ENCODE data around the gene LGR4. TPM values are rescaled to one million over a fixed set of nuclear protein-coding genes. Genes with fewer than 3 reads are reported as not detected.
A peak's percentile ranks its signal among the peaks of the same experiment; 100 is the strongest.
"Not testable (repeated sequence)": the region's sequence is repeated elsewhere in the genome, so short reads cannot be mapped to it uniquely, and the experiment has no call there.

LGR4 gene
- total RNA-seq, 1 donor from 2014 or later: 1.6 TPM

GRCh38 chr11:27460158-27460978 lies 12.2 kb downstream of the LGR4 start:
- DNase-seq (ENCODE audit: low read depth in 2 of 2): no peak

- peak in 1 of 2 donors; percentile 15 for DNase-seq (ENCODE audit: low read depth in 2 of 2)
These were observed 13.4 kb downstream of the LGR4 start for GRCh38 chr11:27459191-27459590.

- DNase-seq (ENCODE audit: low read depth in 2 of 2): no peak
These were observed 14.4 kb downstream of the LGR4 start for GRCh38 chr11:27458182-27458581.

- no peak for DNase-seq (ENCODE audit: low read depth in 2 of 2)
These were observed 15.7 kb downstream of the LGR4 start for GRCh38 chr11:27456795-27457329.

- peak in 1 of 2 donors; percentile 65 for DNase-seq (ENCODE audit: low read depth in 2 of 2)
These were observed 16.3 kb downstream of the LGR4 start for GRCh38 chr11:27456140-27456794.

GRCh38 chr11:27455667-27456066 lies 16.9 kb downstream of the LGR4 start:
- DNase-seq (ENCODE audit: low read depth in 2 of 2): no peak

GRCh38 chr11:27453701-27454100 lies 18.9 kb downstream of the LGR4 start:
- no peak for DNase-seq (ENCODE audit: low read depth in 2 of 2)

- no peak for DNase-seq (ENCODE audit: low read depth in 2 of 2)
These were observed 20.4 kb downstream of the LGR4 start for GRCh38 chr11:27452147-27452546.

- DNase-seq (ENCODE audit: low read depth in 2 of 2): no peak
These were observed 21.2 kb downstream of the LGR4 start for GRCh38 chr11:27451244-27451965.

- DNase-seq (ENCODE audit: low read depth in 2 of 2): not testable (repeated sequence)
These were observed 24.4 kb downstream of the LGR4 start for GRCh38 chr11:27448184-27448540.

- peak in 1 of 2 donors; percentile 42 for DNase-seq (ENCODE audit: low read depth in 2 of 2)
These were observed 25.1 kb downstream of the LGR4 start for GRCh38 chr11:27447288-27448183.

- DNase-seq (ENCODE audit: low read depth in 2 of 2): no peak
These were observed 27.0 kb downstream of the LGR4 start for GRCh38 chr11:27445625-27446024.

- no peak for DNase-seq (ENCODE audit: low read depth in 2 of 2)
These were observed 27.8 kb downstream of the LGR4 start for GRCh38 chr11:27444801-27445215.

- no peak for DNase-seq (ENCODE audit: low read depth in 2 of 2)
These were observed 28.7 kb downstream of the LGR4 start for GRCh38 chr11:27443746-27444507.

- no peak for DNase-seq (ENCODE audit: low read depth in 2 of 2)
These were observed 29.4 kb downstream of the LGR4 start for GRCh38 chr11:27443227-27443626.

- no peak for DNase-seq (ENCODE audit: low read depth in 2 of 2)
These were observed 32.5 kb downstream of the LGR4 start for GRCh38 chr11:27440090-27440489.

- DNase-seq (ENCODE audit: low read depth in 2 of 2): no peak
These were observed 34.0 kb downstream of the LGR4 start for GRCh38 chr11:27438595-27438981.

GRCh38 chr11:27437829-27438594 lies 34.6 kb downstream of the LGR4 start:
- no peak for DNase-seq (ENCODE audit: low read depth in 2 of 2)

- no peak for DNase-seq (ENCODE audit: low read depth in 2 of 2)
These were observed 35.7 kb downstream of the LGR4 start for GRCh38 chr11:27436916-27437315.

- DNase-seq (ENCODE audit: low read depth in 2 of 2): no peak
These were observed 38.8 kb downstream of the LGR4 start for GRCh38 chr11:27433742-27434141.
